Brain microvascular endothelial cell (primary cell): ENCODE data around the gene NUBP1.

Experiments used
- DNase-seq: peaks from one replicate; pipeline ENCODE4 v3.0.0-alpha.2; 2020
- H3K27ac ChIP-seq: fragments of 250-450 bp; sonication (Bioruptor Pico); 2 replicates; pipeline ENCODE4 v1.5.1; 2020; ENCODE audit warnings: mild to moderate bottlenecking, moderate library complexity
- H3K27me3 ChIP-seq: fragments of 250-450 bp; sonication (Bioruptor Pico); replicated peaks from 2 replicates; pipeline ENCODE4 v1.5.1; 2020; ENCODE audit warnings: mild to moderate bottlenecking
- H3K36me3 ChIP-seq: fragments of 250-450 bp; sonication (Bioruptor Pico); replicated peaks from 2 replicates; pipeline ENCODE4 v1.5.1; 2020; ENCODE audit warnings: mild to moderate bottlenecking
- H3K4me3 ChIP-seq: 2 replicates; pipeline ENCODE4 v1.5.1; 2011; ENCODE audit warnings: low read depth, mild to moderate bottlenecking, control low read depth, low read length, moderate library complexity
- CTCF ChIP-seq: IDR thresholded peaks from 2 replicates; pipeline ENCODE4 v1.5.1; 2011; ENCODE audit warnings: low read depth, mild to moderate bottlenecking, moderate library complexity, low read length, control low read depth, inconsistent platforms; ENCODE audit errors: missing control alignments
- in situ Hi-C: cut with HindIII; loops from 2 replicates; pipeline ENCODE4 v1.10.0; 2017; ENCODE audit warnings: low sequenced_read_pairs, low pct_ligation_motif_present

NUBP1 gene

DNA sequence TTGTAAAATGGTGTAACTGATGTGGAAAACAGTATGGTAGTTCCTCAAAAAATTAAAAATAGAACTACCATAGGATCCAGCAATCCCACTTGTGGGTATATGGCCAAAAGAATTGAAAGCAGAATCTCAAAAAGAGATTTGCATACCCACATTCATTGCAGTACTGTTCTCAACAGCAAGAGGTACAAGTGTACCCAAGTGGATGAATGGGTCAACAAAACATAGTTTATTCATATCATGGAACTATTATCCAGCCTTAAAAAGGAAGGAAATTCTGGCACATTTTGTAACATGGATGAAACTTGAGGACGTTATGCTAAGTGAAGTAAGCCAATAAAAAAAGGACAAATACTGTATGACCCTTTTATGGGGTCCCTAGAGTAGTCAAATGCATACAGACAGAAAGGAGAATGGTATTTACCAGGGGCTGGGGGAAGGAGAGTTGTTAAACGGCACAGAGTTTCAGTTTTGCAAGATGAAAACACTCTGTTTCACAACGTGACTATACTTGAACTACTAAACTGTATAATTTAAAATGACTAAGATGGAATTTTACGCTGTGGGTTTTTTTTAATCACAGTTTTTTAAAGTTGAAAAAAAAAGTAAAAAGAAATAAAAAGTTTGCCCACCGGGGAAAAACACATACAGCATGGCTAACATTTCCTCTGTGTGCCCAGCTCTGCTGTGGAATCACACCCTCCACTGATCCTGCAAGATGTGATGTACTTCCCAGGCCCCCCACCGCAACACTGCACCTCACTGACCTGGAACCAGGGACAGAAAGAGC, 68.9 kb downstream of the NUBP1 start:
- no peak overlapping the region for H3K4me3 ChIP-seq
- no peak for DNase-seq
- no peaks in the 10 kb centered on the region for H3K36me3 ChIP-seq
- in situ Hi-C loops = no loop called here
- peaks cover 4% of the 10 kb centered on the region for H3K27me3 ChIP-seq
- no peak overlapping the region for H3K27ac ChIP-seq
- no peak for TF ChIP-seq CTCF

- H3K27me3 ChIP-seq = peaks cover 10% of the 10 kb centered on the region
- DNase-seq = no peak
- no peak overlapping the region for H3K27ac ChIP-seq
- in situ Hi-C loops = no loop called here
- TF ChIP-seq CTCF = no peak
- H3K36me3 ChIP-seq = no peaks in the 10 kb centered on the region
- no peak overlapping the region for H3K4me3 ChIP-seq
Observed at GRCh38 chr16:10813099-10813455, 69.4 kb downstream of the NUBP1 start.

DNA sequence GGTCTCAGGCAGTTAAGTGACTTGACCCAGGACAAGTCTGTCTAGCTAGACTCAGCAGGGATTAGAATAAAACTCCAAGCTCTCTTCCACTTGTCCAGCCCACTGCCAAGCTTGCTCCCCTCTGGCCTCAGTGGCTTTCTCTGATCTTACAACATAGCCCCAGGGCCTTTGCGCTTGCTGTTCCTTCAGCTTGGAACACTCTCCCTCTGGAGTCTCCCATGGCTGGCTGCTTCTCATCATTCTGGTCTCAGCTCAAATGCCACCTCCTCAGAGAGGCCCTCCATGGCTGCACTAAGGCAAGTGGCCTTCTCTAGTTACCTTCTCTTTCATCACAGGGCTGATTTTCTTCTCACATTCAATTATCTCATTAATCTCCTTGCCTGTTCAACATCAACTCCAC, 73.9 kb downstream of the NUBP1 start:
- DNase-seq = no peak
- no peak overlapping the region for H3K27ac ChIP-seq
- TF ChIP-seq CTCF = no peak
- in situ Hi-C loops = no loop called here
- H3K27me3 ChIP-seq = peaks cover 13% of the 10 kb centered on the region
- H3K36me3 ChIP-seq = no peaks in the 10 kb centered on the region
- H3K4me3 ChIP-seq = no peak overlapping the region

DNA sequence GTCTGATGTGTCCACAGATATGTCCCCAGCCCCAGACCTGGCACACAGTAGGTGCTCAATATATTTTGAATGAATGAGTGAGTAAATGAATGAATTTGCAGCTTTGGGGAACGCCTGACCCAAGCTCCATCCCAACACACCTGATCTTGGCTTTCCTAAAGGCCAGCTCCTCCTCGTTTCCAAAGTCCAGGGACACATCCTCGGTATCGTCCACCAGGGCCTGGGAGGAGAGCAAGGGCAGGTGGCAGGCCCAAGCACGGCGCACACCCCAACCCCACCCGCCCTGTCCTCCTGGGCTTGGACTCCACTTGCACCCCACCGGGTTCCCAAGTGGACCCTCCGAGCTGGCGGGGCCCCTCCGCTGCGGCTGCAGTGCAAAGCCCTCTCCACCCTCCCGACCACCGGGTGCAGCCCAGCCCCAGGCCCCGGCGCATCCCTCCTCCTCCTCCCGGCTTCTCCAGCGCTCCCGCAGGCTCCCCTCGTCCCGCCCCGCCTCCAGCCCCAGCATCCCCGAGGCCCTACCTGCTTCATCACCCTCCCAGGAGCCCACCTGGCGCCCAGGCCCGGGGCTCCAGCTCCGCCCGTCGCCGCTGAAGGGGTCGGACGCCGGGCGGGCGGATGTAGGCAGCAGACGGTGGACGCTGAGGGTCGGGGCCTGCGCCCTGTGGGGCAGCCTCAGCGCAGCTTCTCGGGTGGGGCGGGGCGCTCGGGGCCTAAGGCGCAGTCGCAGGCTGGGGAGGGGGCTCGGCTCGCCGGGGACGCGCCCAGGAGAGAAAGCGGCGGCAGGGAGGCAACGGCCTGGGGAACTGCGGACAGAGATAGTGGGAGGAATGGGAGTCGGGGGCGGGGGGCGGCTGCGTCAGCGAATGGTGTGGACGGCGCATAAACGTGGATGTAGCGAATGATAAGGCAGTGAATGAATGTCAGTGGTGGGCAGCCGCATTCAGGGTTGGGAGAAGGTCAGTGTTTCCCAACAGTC, 74.6 kb downstream of the NUBP1 start, which contains the start of gene TVP23A:
TSS of gene TVP23A (minus strand) at position 832 of the 979 bp plus-strand sequence. CDS start at position 531, 301 bp downstream.
- DNase-seq = no peak
- TF ChIP-seq CTCF = no peak
- Histone ChIP-seq H3K4me3 (no peak within 1 kb of the TSS), H3K27ac (no peak within 1 kb of the TSS), H3K36me3 (no peaks in the 10 kb centered on the region), H3K27me3 (peaks cover 13% of the 10 kb centered on the region)
- in situ Hi-C loops = no loop called here
